ENCODE data around the gene BFSP1.
A peak's percentile ranks its signal among the peaks of the same experiment; 100 is the strongest.

The BFSP1 gene

DNA sequence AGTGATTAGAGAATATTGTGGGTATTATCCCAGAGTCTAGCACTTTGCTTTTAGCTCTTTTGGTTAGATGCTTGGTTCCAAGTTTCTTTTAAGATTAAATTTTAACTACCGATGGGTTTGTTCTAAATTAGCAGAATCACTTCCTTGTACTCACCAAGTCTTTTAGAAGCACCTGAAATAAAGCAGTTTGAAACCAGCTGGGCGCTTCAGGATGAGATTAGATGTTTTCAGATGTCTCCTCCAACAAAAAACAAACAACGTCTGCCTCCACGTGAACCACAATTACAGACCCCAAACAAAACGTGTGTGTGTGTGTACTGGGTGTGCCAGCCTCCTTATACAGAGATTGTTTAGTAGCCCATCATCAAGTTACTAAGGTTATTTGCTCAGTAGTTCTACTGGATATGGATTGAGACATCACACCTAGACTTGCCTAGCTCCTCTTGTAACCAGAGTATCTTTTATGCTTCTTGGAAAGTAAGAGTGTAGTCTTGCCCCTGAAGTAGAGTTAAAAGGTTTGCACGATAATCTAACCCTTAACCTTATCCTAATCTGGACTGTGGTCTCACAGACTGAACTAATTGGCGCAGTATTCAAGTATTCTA lies 41.0 kb upstream of the BFSP1 start:
- POLR2A ChIA-PET, result interaction anchor here (1.4 to 2.9 kb wide), 4 partner anchors 13 to 39 kb away, joined by 4 to 24 read pairs (median 20); no protein-coding TSS in a partner anchor
- no peak overlapping the region for H3K27ac ChIP-seq (ENCODE audit: extremely low read depth, low read depth, low read length)
- CTCF ChIA-PET, result interaction anchor here (0.7 to 1.5 kb wide), 4 partner anchors 12 to 368 kb away, joined by 4 to 6 read pairs (median 4); no protein-coding TSS in a partner anchor
- H3K36me3 ChIP-seq (ENCODE audit: control insufficient read depth in 2 of 2, insufficient read depth in 1 of 2, low read length in 2 of 2), result no peaks in the 10 kb centered on the region
- H3K4me3 ChIP-seq (ENCODE audit: low read depth, low read length), result peak overlapping the region; percentile 98; the same call in 1 of the 2 replicates
- no peaks in the 10 kb centered on the region for H3K9me3 ChIP-seq (ENCODE audit: control insufficient read depth, insufficient read depth, low read depth, low read length)
- peaks cover 8% of the 10 kb centered on the region for H3K4me1 ChIP-seq (ENCODE audit: control insufficient read depth, insufficient read depth, low read length)
- no peak for TF ChIP-seq ZNF10 (tag by site-specific recombination; IDR thresholded peaks at IDR 0.05)
- TF ChIP-seq ZNF76 (tag by site-specific recombination; IDR thresholded peaks at IDR 0.05; ENCODE audit: borderline replicate concordance, low read depth), result no peak
- TF ChIP-seq ZNF610 (tag by site-specific recombination; IDR thresholded peaks at IDR 0.05; ENCODE audit: borderline replicate concordance), result no peak
- TF ChIP-seq REPIN1 (tag by site-specific recombination; IDR thresholded peaks at IDR 0.05; ENCODE audit: low read depth), result no peak

DNA sequence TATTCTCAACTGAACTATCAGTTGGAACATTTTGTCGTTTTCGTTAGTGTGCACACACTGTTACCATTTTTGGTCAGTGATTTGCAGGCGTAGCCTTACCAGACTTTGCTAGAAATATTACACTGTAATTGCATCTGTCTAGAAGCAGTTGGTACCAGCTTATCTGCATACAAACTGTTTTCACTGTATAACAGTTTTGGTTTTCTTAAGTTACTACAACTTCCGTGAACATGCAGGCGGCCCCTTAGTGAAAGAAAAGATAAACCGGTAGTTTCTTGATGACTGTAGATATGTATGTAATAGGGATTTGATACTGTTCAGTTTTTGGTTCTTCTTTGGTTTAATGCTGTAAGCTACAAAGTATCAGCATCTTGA lies 40.0 kb upstream of the BFSP1 start:
- Histone ChIP-seq H3K4me3 (ENCODE audit: low read depth, low read length) (peak overlapping the region; percentile 98), H3K9me3 (ENCODE audit: control insufficient read depth, insufficient read depth, low read depth, low read length) (no peaks in the 10 kb centered on the region), H3K27ac (ENCODE audit: extremely low read depth, low read depth, low read length) (0 out of 2 replicates have a peak overlapping the region, but pooled peaks have one; percentile 99), H3K36me3 (ENCODE audit: control insufficient read depth in 2 of 2, insufficient read depth in 1 of 2, low read length in 2 of 2) (no peaks in the 10 kb centered on the region), H3K4me1 (ENCODE audit: control insufficient read depth, insufficient read depth, low read length) (peaks cover 8% of the 10 kb centered on the region)
- ChIA-PET POLR2A (interaction anchor here (1.1 to 2.9 kb wide), 9 partner anchors 14 to 111 kb away, joined by 4 to 24 read pairs (median 9); partner anchors contain the start of genes BFSP1 and RRBP1), CTCF (interaction anchor here (0.6 to 1.3 kb wide), 6 partner anchors 40 to 369 kb away, joined by 3 to 4 read pairs (median 3); no protein-coding TSS in a partner anchor)
- TF ChIP-seq ZNF426 (tag by site-specific recombination; IDR thresholded peaks at IDR 0.05) (no peak), ZNF248 (tag by site-specific recombination; IDR thresholded peaks at IDR 0.05) (no peak), ZNF585B (tag by site-specific recombination; IDR thresholded peaks at IDR 0.05) (no peak), ZNF558 (tag by site-specific recombination; IDR thresholded peaks at IDR 0.05) (no peak), OSR2 (tag by site-specific recombination; IDR thresholded peaks at IDR 0.05) (no peak), ZBTB6 (tag by site-specific recombination; IDR thresholded peaks at IDR 0.05) (no peak), ZNF555 (tag by site-specific recombination; conservative IDR thresholded peaks at IDR 0.05) (no peak), ZXDB (tag by site-specific recombination; IDR thresholded peaks at IDR 0.05) (no peak), ZNF571 (tag by site-specific recombination; IDR thresholded peaks at IDR 0.05) (no peak), ZNF26 (tag by site-specific recombination; IDR thresholded peaks at IDR 0.05) (no peak), ZNF654 (tag by site-specific recombination; IDR thresholded peaks at IDR 0.05; ENCODE audit: low read depth) (no peak), ZNF518A (tag by site-specific recombination; conservative IDR thresholded peaks at IDR 0.05; ENCODE audit: low read depth) (no peak), ZNF112 (tag by site-specific recombination; IDR thresholded peaks at IDR 0.05) (no peak), ZNF701 (tag by site-specific recombination; IDR thresholded peaks at IDR 0.05) (no peak)
- TF ChIP-seq, protein P1, sequence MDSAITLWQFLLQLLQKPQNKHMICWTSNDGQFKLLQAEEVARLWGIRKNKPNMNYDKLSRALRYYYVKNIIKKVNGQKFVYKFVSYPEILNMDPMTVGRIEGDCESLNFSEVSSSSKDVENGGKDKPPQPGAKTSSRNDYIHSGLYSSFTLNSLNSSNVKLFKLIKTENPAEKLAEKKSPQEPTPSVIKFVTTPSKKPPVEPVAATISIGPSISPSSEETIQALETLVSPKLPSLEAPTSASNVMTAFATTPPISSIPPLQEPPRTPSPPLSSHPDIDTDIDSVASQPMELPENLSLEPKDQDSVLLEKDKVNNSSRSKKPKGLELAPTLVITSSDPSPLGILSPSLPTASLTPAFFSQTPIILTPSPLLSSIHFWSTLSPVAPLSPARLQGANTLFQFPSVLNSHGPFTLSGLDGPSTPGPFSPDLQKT (IDR thresholded peaks at IDR 0.05; ENCODE audit: borderline replicate concordance, low read depth, low read length), result no peak
- TF ChIP-seq, protein P2, sequence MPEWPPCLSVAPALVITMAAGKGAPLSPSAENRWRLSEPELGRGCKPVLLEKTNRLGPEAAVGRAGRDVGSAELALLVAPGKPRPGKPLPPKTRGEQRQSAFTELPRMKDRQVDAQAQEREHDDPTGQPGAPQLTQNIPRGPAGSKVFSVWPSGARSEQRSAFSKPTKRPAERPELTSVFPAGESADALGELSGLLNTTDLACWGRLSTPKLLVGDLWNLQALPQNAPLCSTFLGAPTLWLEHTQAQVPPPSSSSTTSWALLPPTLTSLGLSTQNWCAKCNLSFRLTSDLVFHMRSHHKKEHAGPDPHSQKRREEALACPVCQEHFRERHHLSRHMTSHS (tag by site-specific recombination; IDR thresholded peaks at IDR 0.05), result no peak
- TF ChIP-seq, protein P3, sequence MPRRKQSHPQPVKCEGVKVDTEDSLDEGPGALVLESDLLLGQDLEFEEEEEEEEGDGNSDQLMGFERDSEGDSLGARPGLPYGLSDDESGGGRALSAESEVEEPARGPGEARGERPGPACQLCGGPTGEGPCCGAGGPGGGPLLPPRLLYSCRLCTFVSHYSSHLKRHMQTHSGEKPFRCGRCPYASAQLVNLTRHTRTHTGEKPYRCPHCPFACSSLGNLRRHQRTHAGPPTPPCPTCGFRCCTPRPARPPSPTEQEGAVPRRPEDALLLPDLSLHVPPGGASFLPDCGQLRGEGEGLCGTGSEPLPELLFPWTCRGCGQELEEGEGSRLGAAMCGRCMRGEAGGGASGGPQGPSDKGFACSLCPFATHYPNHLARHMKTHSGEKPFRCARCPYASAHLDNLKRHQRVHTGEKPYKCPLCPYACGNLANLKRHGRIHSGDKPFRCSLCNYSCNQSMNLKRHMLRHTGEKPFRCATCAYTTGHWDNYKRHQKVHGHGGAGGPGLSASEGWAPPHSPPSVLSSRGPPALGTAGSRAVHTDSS (tag by site-specific recombination; IDR thresholded peaks at IDR 0.05), result no peak
